DOHH2 (cell line): ENCODE results near the gene SYTL5.

Source experiments
- EZH2phosphoT487 ChIP-seq: fragments of 200-600 bp; sonication (generic); IDR thresholded peaks from 2 replicates; pipeline ENCODE4 v1.6.1; 2017; ENCODE audit warnings: borderline replicate concordance, mild to moderate bottlenecking, antibody characterized with exemption, low read length, moderate library complexity, mixed read lengths
- TF ChIP-seq, protein P1 (sequence below): fragments of 200-600 bp; sonication (generic); IDR thresholded peaks from one replicate; pipeline ENCODE4 v1.5.1; 2014; ENCODE audit warnings: antibody characterized with exemption, mild to moderate bottlenecking, low read depth, low read length; ENCODE audit not compliant: poor library complexity, severe bottlenecking

DNA sequence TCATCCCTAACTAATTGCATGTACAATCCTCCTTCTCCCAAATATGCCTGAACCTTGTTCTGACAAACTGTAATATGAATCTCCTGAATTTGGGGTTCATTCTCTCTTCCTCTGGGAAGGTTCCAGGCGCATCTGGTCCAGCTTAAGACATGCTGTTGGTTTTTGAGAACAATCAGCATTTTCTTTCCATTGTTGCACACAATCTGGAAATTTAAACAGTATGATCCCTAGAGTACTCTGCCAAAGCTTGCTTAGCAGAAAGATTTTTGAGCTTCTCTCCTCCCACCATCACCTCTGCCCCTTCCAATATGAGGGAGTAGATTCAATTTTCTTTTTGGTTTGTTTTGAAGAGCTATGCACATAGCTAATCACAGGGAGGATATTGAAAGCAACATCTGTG lies 164.2 kb downstream of the SYTL5 start:
- TF ChIP-seq, protein P1, sequence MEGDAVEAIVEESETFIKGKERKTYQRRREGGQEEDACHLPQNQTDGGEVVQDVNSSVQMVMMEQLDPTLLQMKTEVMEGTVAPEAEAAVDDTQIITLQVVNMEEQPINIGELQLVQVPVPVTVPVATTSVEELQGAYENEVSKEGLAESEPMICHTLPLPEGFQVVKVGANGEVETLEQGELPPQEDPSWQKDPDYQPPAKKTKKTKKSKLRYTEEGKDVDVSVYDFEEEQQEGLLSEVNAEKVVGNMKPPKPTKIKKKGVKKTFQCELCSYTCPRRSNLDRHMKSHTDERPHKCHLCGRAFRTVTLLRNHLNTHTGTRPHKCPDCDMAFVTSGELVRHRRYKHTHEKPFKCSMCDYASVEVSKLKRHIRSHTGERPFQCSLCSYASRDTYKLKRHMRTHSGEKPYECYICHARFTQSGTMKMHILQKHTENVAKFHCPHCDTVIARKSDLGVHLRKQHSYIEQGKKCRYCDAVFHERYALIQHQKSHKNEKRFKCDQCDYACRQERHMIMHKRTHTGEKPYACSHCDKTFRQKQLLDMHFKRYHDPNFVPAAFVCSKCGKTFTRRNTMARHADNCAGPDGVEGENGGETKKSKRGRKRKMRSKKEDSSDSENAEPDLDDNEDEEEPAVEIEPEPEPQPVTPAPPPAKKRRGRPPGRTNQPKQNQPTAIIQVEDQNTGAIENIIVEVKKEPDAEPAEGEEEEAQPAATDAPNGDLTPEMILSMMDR = no peak
- TF ChIP-seq EZH2phosphoT487 = no peak
